GM13977 (cell line): Measurements from ENCODE around the gene C19orf25.
A peak's percentile ranks its signal among the peaks of the same experiment; 100 is the strongest.

Source experiments
- DNase-seq: peaks from one replicate; pipeline ENCODE4 v3.0.0; 2012; ENCODE audit warnings: low spot score
- in situ Hi-C: fragments of 300-500 bp; cut with MboI; formaldehyde crosslinking; loops from one replicate; pipeline ENCODE4 v1.12.0; 2022; ENCODE audit warnings: low sequenced_read_pairs, low pct_unique_long_range_greater_than_20kb, mixed read lengths, inconsistent platforms; ENCODE audit not compliant: unreplicated experiment
- TF ChIP-seq, protein P1 (sequence below): IDR thresholded peaks from 2 replicates; pipeline ENCODE4 v1.5.1; 2012; ENCODE audit warnings: mild to moderate bottlenecking, control low read depth; ENCODE audit not compliant: insufficient read depth; ENCODE audit errors: extremely low read depth, missing control alignments

Gene C19orf25

DNA sequence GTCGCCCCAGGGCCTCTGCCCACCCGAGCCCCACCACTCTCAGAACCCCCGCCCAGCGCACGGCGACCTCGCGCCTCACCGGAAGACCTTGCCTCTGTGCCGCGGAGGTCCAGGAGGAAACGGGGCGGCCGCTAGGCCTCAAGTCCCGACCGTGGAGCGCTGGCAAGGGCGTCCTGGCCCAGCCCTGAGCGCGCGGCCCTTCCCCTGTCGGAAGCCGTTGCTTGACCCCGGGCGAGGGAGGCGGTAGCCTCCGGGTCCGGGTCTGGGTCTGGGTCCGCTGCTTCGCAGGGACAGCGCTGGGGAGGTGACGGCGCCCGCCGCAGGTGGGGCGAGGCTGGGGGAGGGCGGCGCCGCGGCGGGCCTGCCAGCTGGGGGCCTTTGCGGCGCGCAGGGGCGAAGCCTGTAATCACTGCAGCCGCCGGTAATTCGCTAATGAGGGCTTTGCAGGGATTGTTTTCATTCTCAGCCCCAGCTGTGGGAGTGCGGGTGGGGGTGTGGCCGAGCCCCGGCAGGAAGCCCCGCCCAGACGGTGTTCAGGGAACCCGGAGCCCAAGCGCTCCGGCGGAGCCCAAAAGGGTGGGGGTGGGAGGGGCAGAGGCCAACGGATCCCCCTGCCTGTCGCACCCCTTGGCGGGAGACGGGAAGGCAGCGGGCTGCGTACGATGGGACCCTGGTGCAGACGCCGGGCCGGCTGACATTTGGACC, 8.6 kb downstream of the C19orf25 start:
- TF ChIP-seq, protein P1, sequence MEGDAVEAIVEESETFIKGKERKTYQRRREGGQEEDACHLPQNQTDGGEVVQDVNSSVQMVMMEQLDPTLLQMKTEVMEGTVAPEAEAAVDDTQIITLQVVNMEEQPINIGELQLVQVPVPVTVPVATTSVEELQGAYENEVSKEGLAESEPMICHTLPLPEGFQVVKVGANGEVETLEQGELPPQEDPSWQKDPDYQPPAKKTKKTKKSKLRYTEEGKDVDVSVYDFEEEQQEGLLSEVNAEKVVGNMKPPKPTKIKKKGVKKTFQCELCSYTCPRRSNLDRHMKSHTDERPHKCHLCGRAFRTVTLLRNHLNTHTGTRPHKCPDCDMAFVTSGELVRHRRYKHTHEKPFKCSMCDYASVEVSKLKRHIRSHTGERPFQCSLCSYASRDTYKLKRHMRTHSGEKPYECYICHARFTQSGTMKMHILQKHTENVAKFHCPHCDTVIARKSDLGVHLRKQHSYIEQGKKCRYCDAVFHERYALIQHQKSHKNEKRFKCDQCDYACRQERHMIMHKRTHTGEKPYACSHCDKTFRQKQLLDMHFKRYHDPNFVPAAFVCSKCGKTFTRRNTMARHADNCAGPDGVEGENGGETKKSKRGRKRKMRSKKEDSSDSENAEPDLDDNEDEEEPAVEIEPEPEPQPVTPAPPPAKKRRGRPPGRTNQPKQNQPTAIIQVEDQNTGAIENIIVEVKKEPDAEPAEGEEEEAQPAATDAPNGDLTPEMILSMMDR, result no peak
- in situ Hi-C loops, result no loop called here
- DNase-seq, result peak; percentile 88

DNA sequence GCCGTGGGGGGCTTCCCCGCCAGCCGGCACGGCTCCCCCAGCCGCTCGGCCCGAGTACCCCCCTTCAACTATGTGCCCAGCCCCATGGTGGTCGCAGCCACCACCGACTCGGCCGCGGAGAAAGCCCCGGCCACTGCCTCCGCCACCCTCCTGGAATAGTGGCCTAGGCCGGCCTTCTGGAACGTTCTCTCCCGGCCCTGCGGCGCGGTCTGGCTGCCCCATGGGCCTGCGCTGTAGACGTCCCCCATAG, 9.0 kb downstream of the C19orf25 start:
- in situ Hi-C loops, result no loop called here
- no peak for DNase-seq
- TF ChIP-seq, protein P1, result no peak

- DNase-seq, result no peak
- TF ChIP-seq, protein P1, result no peak
- in situ Hi-C loops, result no loop called here
Observed at GRCh38 chr19:1469255-1470054, 9.6 kb downstream of the C19orf25 start.

DNA sequence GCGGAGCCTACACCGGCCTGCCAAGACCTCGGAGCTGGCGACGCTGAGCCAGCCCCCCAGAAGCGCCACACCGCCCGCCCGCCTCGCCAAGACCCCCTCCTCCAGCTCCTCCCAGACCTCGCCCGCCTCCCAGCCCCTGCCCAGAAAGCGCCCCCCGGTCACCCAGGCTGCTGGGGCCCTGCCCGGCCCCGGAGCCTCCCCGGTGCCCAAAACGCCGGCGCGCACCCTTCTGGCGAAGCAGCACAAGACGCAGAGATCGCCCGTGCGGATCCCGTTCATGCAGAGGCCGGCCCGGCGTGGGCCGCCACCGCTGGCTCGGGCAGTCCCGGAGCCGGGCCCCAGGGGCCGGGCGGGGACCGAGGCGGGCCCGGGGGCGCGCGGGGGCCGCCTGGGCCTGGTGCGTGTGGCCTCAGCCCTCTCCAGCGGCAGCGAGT, 10.2 kb downstream of the C19orf25 start:
- in situ Hi-C loops, result no loop called here
- no peak for DNase-seq
- TF ChIP-seq, protein P1, result peak; percentile 31

DNA sequence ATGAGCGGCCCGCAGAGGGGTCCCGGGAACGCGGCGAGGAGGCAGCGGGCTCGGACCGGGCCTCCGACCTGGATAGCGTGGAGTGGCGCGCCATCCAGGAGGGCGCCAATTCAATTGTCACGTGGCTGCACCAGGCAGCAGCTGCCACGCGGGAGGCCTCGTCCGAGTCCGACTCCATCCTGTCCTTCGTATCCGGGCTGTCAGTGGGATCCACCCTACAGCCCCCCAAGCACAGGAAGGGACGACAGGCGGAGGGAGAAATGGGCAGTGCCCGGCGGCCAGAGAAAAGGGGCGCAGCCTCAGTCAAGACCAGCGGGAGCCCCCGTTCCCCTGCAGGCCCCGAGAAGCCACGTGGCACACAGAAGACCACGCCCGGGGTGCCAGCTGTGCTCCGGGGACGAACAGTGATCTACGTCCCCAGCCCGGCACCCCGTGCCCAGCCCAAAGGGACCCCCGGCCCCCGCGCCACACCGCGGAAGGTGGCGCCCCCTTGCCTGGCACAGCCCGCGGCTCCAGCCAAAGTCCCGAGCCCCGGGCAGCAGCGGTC, 10.7 kb downstream of the C19orf25 start:
- DNase-seq, result no peak
- in situ Hi-C loops, result no loop called here
- TF ChIP-seq, protein P1, result no peak

DNA sequence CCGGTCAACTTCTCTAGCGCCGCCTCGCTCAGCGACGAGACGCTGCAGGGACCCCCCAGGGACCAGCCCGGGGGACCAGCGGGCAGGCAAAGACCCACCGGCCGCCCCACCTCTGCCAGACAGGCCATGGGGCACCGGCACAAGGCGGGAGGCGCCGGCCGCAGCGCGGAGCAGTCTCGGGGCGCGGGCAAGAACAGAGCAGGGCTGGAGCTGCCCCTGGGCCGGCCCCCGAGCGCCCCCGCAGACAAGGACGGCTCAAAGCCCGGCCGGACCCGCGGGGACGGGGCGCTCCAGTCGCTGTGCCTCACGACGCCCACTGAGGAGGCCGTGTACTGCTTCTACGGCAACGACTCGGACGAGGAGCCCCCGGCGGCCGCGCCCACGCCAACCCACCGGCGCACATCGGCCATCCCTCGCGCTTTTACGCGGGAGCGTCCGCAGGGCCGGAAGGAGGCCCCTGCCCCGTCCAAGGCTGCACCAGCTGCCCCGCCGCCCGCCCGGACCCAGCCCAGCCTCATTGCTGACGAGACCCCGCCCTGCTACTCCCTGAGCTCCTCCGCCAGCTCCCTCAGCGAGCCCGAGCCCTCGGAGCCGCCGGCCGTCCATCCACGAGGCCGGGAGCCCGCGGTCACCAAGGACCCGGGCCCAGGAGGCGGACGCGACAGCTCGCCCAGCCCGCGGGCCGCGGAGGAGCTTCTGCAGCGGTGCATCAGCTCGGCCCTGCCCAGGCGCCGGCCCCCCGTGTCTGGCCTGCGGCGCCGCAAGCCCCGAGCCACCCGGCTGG, 11.3 kb downstream of the C19orf25 start:
- TF ChIP-seq, protein P1, result no peak
- in situ Hi-C loops, result no loop called here
- no peak for DNase-seq
